Left hindlimb (tissue), 1 donor: Measurements from ENCODE around the gene HNRNPA3.
A peak's percentile ranks its signal among the peaks of the same experiment; 100 is the strongest.
"Not testable (repeated sequence)": the region's sequence is repeated elsewhere in the genome, so short reads cannot be mapped to it uniquely, and the experiment has no call there.

Experiments
- DNase-seq: peaks from one replicate; pipeline ENCODE4 v3.0.0-alpha.2; 2018

Gene HNRNPA3

GRCh38 chr2:177234267-177234666 lies 21.7 kb downstream of the HNRNPA3 start:
- no peak for DNase-seq

- no peak for DNase-seq
Measured at GRCh38 chr2:177235855-177236437, 23.4 kb downstream of the HNRNPA3 start.

- DNase-seq: no peak
Measured at GRCh38 chr2:177237932-177238331, 25.3 kb downstream of the HNRNPA3 start.

GRCh38 chr2:177239053-177239452 lies 26.5 kb downstream of the HNRNPA3 start:
- no peak for DNase-seq

- DNase-seq: peak; percentile 58
Measured at GRCh38 chr2:177239932-177240630, 27.5 kb downstream of the HNRNPA3 start.

- DNase-seq: no peak
Measured at GRCh38 chr2:177241711-177242120, 29.1 kb downstream of the HNRNPA3 start.

GRCh38 chr2:177242121-177242987 lies 29.8 kb downstream of the HNRNPA3 start:
- no peak for DNase-seq

GRCh38 chr2:177243073-177243472 lies 30.5 kb downstream of the HNRNPA3 start:
- DNase-seq: no peak

GRCh38 chr2:177243476-177243875 lies 30.9 kb downstream of the HNRNPA3 start:
- DNase-seq: no peak

- DNase-seq: no peak
Measured at GRCh38 chr2:177244244-177244771, 31.7 kb downstream of the HNRNPA3 start.

GRCh38 chr2:177245010-177245422 lies 32.4 kb downstream of the HNRNPA3 start:
- no peak for DNase-seq

GRCh38 chr2:177246000-177246399 lies 33.4 kb downstream of the HNRNPA3 start:
- no peak for DNase-seq

GRCh38 chr2:177246523-177247030 lies 34.0 kb downstream of the HNRNPA3 start:
- DNase-seq: not testable (repeated sequence)

GRCh38 chr2:177247693-177248262 lies 35.2 kb downstream of the HNRNPA3 start:
- DNase-seq: no peak

- no peak for DNase-seq
Measured at GRCh38 chr2:177249038-177249437, 36.4 kb downstream of the HNRNPA3 start.

GRCh38 chr2:177250461-177250860 lies 37.9 kb downstream of the HNRNPA3 start:
- DNase-seq: no peak

- no peak for DNase-seq
Measured at GRCh38 chr2:177251165-177251542, 38.6 kb downstream of the HNRNPA3 start.

GRCh38 chr2:177252808-177253531 lies 40.4 kb downstream of the HNRNPA3 start:
- DNase-seq: no peak

- no peak for DNase-seq
Measured at GRCh38 chr2:177253704-177254103, 41.1 kb downstream of the HNRNPA3 start.

- no peak for DNase-seq
Measured at GRCh38 chr2:177254433-177255226, 42.0 kb downstream of the HNRNPA3 start.

GRCh38 chr2:177255227-177255601 lies 42.6 kb downstream of the HNRNPA3 start:
- no peak for DNase-seq
